22Rv1 (cell line): ENCODE measurements around the gene SORCS2.

Source experiments
- CTCF ChIP-seq: fragments of 450-650 bp; IDR thresholded peaks from 2 replicates; pipeline ENCODE4 v1.5.1; 2017; ENCODE audit warnings: mild to moderate bottlenecking
- ZFX ChIP-seq: fragments of 450-650 bp; IDR thresholded peaks from 2 replicates; pipeline ENCODE4 v1.6.1; 2017; ENCODE audit warnings: antibody characterized with exemption, borderline replicate concordance

GRCh38 chr4:7554905-7555304 lies 362.6 kb downstream of the SORCS2 start:
- no peak for TF ChIP-seq CTCF
- no peak for TF ChIP-seq ZFX
